Measurements from ENCODE around the gene COL6A1. TPM values are rescaled to one million over a fixed set of nuclear protein-coding genes. Genes with fewer than 3 reads are reported as not detected.
"Not testable (repeated sequence)": the region's sequence is repeated elsewhere in the genome, so short reads cannot be mapped to it uniquely, and the experiment has no call there.

The COL6A1 gene
- total RNA-seq, 1 donor from 2014 or later, result 270 TPM

GRCh38 chr21:45973475-45974072 is 8.0 kb upstream of the COL6A1 start:
- no peaks in the 10 kb centered on the region for H3K36me3 ChIP-seq (ENCODE audit: control insufficient read depth in 3 of 3, insufficient read depth in 3 of 3, low read length in 3 of 3)
- H3K9ac ChIP-seq (ENCODE audit: low read depth in 1 of 3, low read length in 3 of 3), result peak overlapping the region; percentile 61 to 79 (median 63)
- H3K27me3 ChIP-seq (ENCODE audit: control insufficient read depth in 3 of 3, insufficient read depth in 3 of 3, low read length in 3 of 3), result peaks cover 20 to 34% (median 22%) of the 10 kb centered on the region in 3 donors
- H3K4me1 ChIP-seq (ENCODE audit: control insufficient read depth in 3 of 3, insufficient read depth in 3 of 3, low read length in 3 of 3), result peaks cover 35 to 45% (median 38%) of the 10 kb centered on the region in 3 donors
- H3K4me3 ChIP-seq (ENCODE audit: low read length in 3 of 3), result peak overlapping the region; percentile 56 to 74 (median 59)
- H3K27ac ChIP-seq (ENCODE audit: low read depth, low read length), result peak overlapping the region; percentile 88
- H3K9me3 ChIP-seq (ENCODE audit: control insufficient read depth in 3 of 3, low read length in 3 of 3), result no peaks in the 10 kb centered on the region

GRCh38 chr21:45974073-45975019 is 7.2 kb upstream of the COL6A1 start:
- Histone ChIP-seq H3K27me3 (ENCODE audit: control insufficient read depth in 3 of 3, insufficient read depth in 3 of 3, low read length in 3 of 3) (peaks cover 20 to 34% (median 23%) of the 10 kb centered on the region in 3 donors), H3K4me3 (ENCODE audit: low read length in 3 of 3) (peak overlapping the region; percentile 56 to 74 (median 59)), H3K9ac (ENCODE audit: low read depth in 1 of 3, low read length in 3 of 3) (peak overlapping the region; percentile 61 to 79 (median 63)), H3K9me3 (ENCODE audit: control insufficient read depth in 3 of 3, low read length in 3 of 3) (no peaks in the 10 kb centered on the region), H3K36me3 (ENCODE audit: control insufficient read depth in 3 of 3, insufficient read depth in 3 of 3, low read length in 3 of 3) (no peaks in the 10 kb centered on the region), H3K27ac (ENCODE audit: low read depth, low read length) (peak overlapping the region; percentile 88), H3K4me1 (ENCODE audit: control insufficient read depth in 3 of 3, insufficient read depth in 3 of 3, low read length in 3 of 3) (peaks cover 35 to 45% (median 38%) of the 10 kb centered on the region in 3 donors)

DNA sequence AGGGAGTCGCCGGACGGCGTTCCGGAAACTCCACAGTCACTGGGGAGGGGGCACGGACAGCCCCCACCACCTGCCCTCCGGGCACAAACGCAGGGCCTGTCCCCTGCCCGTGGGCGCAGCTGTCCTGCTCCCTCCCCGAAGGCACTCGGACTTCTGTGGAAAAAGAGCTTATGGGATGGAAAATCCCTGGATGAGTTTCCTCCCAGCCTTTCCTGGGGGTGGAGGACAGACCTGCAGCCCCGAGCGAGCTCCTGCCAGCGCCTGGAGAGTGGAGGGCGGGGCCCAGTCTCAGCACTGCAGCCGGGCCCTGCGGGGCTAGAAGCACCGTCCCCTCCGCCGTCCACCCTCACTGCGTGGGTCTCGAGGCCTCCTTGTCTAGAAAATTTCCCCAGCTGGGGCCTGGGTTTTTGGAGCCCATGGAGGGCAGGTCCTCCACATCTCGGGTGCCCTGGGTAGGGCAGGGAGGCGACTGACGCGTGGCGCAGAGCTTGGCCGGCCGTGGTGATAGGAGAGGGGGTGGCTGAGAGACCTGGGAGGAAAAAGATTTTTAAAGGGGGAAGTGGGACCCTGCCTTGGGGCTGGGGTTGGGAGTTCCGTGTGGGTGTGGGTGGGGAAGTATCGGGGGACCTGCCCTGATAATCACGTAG is 6.4 kb upstream of the COL6A1 start:
- peaks cover 35 to 45% (median 38%) of the 10 kb centered on the region in 3 donors for H3K4me1 ChIP-seq (ENCODE audit: control insufficient read depth in 3 of 3, insufficient read depth in 3 of 3, low read length in 3 of 3)
- H3K27ac ChIP-seq (ENCODE audit: low read depth, low read length), result peak overlapping the region; percentile 88
- H3K36me3 ChIP-seq (ENCODE audit: control insufficient read depth in 3 of 3, insufficient read depth in 3 of 3, low read length in 3 of 3), result no peaks in the 10 kb centered on the region
- H3K9me3 ChIP-seq (ENCODE audit: control insufficient read depth in 3 of 3, low read length in 3 of 3), result no peaks in the 10 kb centered on the region
- peaks cover 20 to 34% (median 28%) of the 10 kb centered on the region in 3 donors for H3K27me3 ChIP-seq (ENCODE audit: control insufficient read depth in 3 of 3, insufficient read depth in 3 of 3, low read length in 3 of 3)
- peak overlapping the region; percentile 61 to 79 (median 63) for H3K9ac ChIP-seq (ENCODE audit: low read depth in 1 of 3, low read length in 3 of 3)
- peak overlapping the region in 2 of 3 donors; percentile 59 to 74 for H3K4me3 ChIP-seq (ENCODE audit: low read length in 3 of 3)

- H3K9me3 ChIP-seq (ENCODE audit: control insufficient read depth in 3 of 3, low read length in 3 of 3); H3K36me3 ChIP-seq (ENCODE audit: control insufficient read depth in 3 of 3, insufficient read depth in 3 of 3, low read length in 3 of 3); H3K4me3 ChIP-seq (ENCODE audit: low read length in 3 of 3); H3K9ac ChIP-seq (ENCODE audit: low read depth in 1 of 3, low read length in 3 of 3): not testable (repeated sequence)
- Histone ChIP-seq H3K27me3 (ENCODE audit: control insufficient read depth in 3 of 3, insufficient read depth in 3 of 3, low read length in 3 of 3) (peaks cover 20 to 34% (median 31%) of the 10 kb centered on the region in 3 donors), H3K27ac (ENCODE audit: low read depth, low read length) (peak overlapping the region; percentile 88), H3K4me1 (ENCODE audit: control insufficient read depth in 3 of 3, insufficient read depth in 3 of 3, low read length in 3 of 3) (peaks cover 37 to 40% (median 39%) of the 10 kb centered on the region in 3 donors)
Measured at GRCh38 chr21:45975667-45976409, 5.7 kb upstream of the COL6A1 start.

DNA sequence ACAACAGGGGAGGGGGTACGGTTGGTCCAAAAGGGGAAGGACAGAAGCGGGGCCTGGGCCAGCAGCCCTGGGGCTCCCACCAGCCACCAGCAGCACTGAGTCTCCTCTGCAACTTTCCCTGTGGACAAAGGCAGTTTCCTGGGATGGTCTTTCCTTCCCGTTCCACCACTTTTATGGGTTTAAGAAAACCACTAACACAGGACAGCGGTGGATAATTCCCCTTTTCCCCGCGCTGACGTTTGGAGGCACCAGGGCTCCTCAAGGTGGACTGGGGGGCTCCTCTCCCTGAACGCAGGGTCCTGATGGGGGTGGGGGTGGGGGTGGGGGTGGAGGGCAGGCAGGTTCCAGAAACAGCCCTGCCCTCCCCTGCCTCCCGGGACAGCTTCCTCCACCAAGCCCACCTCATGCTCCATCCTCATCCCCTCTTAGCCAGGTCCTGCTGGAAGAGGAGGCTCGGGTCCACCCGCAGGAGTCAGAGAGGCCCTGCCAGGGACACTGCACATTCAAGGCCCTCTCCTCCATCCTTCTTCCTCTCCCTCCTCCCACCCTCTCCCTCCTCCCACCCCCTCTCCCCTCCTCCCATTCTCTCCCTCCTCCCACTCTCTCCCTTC is 4.8 kb upstream of the COL6A1 start:
- Histone ChIP-seq H3K27ac (ENCODE audit: low read depth, low read length) (no peak overlapping the region), H3K27me3 (ENCODE audit: control insufficient read depth in 3 of 3, insufficient read depth in 3 of 3, low read length in 3 of 3) (peaks cover 17 to 30% (median 27%) of the 10 kb centered on the region in 3 donors), H3K36me3 (ENCODE audit: control insufficient read depth in 3 of 3, insufficient read depth in 3 of 3, low read length in 3 of 3) (no peaks in the 10 kb centered on the region), H3K9ac (ENCODE audit: low read depth in 1 of 3, low read length in 3 of 3) (no peak overlapping the region), H3K4me3 (ENCODE audit: low read length in 3 of 3) (no peak overlapping the region), H3K4me1 (ENCODE audit: control insufficient read depth in 3 of 3, insufficient read depth in 3 of 3, low read length in 3 of 3) (peaks cover 29 to 39% (median 37%) of the 10 kb centered on the region in 3 donors), H3K9me3 (ENCODE audit: control insufficient read depth in 3 of 3, low read length in 3 of 3) (no peaks in the 10 kb centered on the region)

GRCh38 chr21:45977396-45977795 is 4.2 kb upstream of the COL6A1 start:
- no peaks in the 10 kb centered on the region for H3K36me3 ChIP-seq (ENCODE audit: control insufficient read depth in 3 of 3, insufficient read depth in 3 of 3, low read length in 3 of 3)
- H3K9ac ChIP-seq (ENCODE audit: low read depth in 1 of 3, low read length in 3 of 3), result no peak overlapping the region
- H3K4me3 ChIP-seq (ENCODE audit: low read length in 3 of 3), result no peak overlapping the region
- peaks cover 17 to 27% (median 25%) of the 10 kb centered on the region in 3 donors for H3K27me3 ChIP-seq (ENCODE audit: control insufficient read depth in 3 of 3, insufficient read depth in 3 of 3, low read length in 3 of 3)
- no peaks in the 10 kb centered on the region for H3K9me3 ChIP-seq (ENCODE audit: control insufficient read depth in 3 of 3, low read length in 3 of 3)
- H3K27ac ChIP-seq (ENCODE audit: low read depth, low read length), result no peak overlapping the region
- peaks cover 24 to 37% (median 34%) of the 10 kb centered on the region in 3 donors for H3K4me1 ChIP-seq (ENCODE audit: control insufficient read depth in 3 of 3, insufficient read depth in 3 of 3, low read length in 3 of 3)

GRCh38 chr21:45979141-45979631 is 2.4 kb upstream of the COL6A1 start:
- H3K9me3 ChIP-seq (ENCODE audit: control insufficient read depth in 3 of 3, low read length in 3 of 3), result no peaks in the 10 kb centered on the region
- H3K4me1 ChIP-seq (ENCODE audit: control insufficient read depth in 3 of 3, insufficient read depth in 3 of 3, low read length in 3 of 3), result peaks cover 11 to 30% (median 25%) of the 10 kb centered on the region in 3 donors
- no peak overlapping the region for H3K9ac ChIP-seq (ENCODE audit: low read depth in 1 of 3, low read length in 3 of 3)
- H3K36me3 ChIP-seq (ENCODE audit: control insufficient read depth in 3 of 3, insufficient read depth in 3 of 3, low read length in 3 of 3), result no peaks in the 10 kb centered on the region
- H3K27me3 ChIP-seq (ENCODE audit: control insufficient read depth in 3 of 3, insufficient read depth in 3 of 3, low read length in 3 of 3), result peaks cover 8 to 19% (median 13%) of the 10 kb centered on the region in 3 donors
- peak overlapping the region; percentile 30 for H3K27ac ChIP-seq (ENCODE audit: low read depth, low read length)
- no peak overlapping the region for H3K4me3 ChIP-seq (ENCODE audit: low read length in 3 of 3)

GRCh38 chr21:45979651-45980050 is 1.9 kb upstream of the COL6A1 start:
- H3K27me3 ChIP-seq (ENCODE audit: control insufficient read depth in 3 of 3, insufficient read depth in 3 of 3, low read length in 3 of 3), result peaks cover 4 to 14% (median 9%) of the 10 kb centered on the region in 3 donors
- no peak overlapping the region for H3K9ac ChIP-seq (ENCODE audit: low read depth in 1 of 3, low read length in 3 of 3)
- no peak overlapping the region for H3K4me3 ChIP-seq (ENCODE audit: low read length in 3 of 3)
- H3K9me3 ChIP-seq (ENCODE audit: control insufficient read depth in 3 of 3, low read length in 3 of 3), result no peaks in the 10 kb centered on the region
- no peak overlapping the region for H3K27ac ChIP-seq (ENCODE audit: low read depth, low read length)
- peaks cover 0 to 4% (median 2%) of the 10 kb centered on the region in 3 donors for H3K36me3 ChIP-seq (ENCODE audit: control insufficient read depth in 3 of 3, insufficient read depth in 3 of 3, low read length in 3 of 3)
- peaks cover 11 to 26% (median 23%) of the 10 kb centered on the region in 3 donors for H3K4me1 ChIP-seq (ENCODE audit: control insufficient read depth in 3 of 3, insufficient read depth in 3 of 3, low read length in 3 of 3)

- Histone ChIP-seq H3K27me3 (ENCODE audit: control insufficient read depth in 3 of 3, insufficient read depth in 3 of 3, low read length in 3 of 3) (peaks cover 0 to 9% (median 3%) of the 10 kb centered on the region in 3 donors), H3K4me1 (ENCODE audit: control insufficient read depth in 3 of 3, insufficient read depth in 3 of 3, low read length in 3 of 3) (peaks cover 14 to 20% (median 17%) of the 10 kb centered on the region in 3 donors), H3K27ac (ENCODE audit: low read depth, low read length) (peak overlapping the region; percentile 86), H3K4me3 (ENCODE audit: low read length in 3 of 3) (no peak overlapping the region), H3K9me3 (ENCODE audit: control insufficient read depth in 3 of 3, low read length in 3 of 3) (no peaks in the 10 kb centered on the region), H3K36me3 (ENCODE audit: control insufficient read depth in 3 of 3, insufficient read depth in 3 of 3, low read length in 3 of 3) (peaks cover 0 to 9% (median 8%) of the 10 kb centered on the region in 3 donors), H3K9ac (ENCODE audit: low read depth in 1 of 3, low read length in 3 of 3) (peak overlapping the region in 1 of 3 donors; percentile 79)
Measured at GRCh38 chr21:45980271-45980670, 1.3 kb upstream of the COL6A1 start.

Measured in skeletal muscle tissue (tissue), 4 donors.